ENCODE data around the gene THRB. TPM values are rescaled to one million over a fixed set of nuclear protein-coding genes. Genes with fewer than 3 reads are reported as not detected.

The THRB gene
- total RNA-seq, 3 donors from 2014 or later = not detected

GRCh38 chr3:24232784-24233183 is 261.9 kb downstream of the THRB start:
- DNase-seq = no peak
- ATAC-seq = no peak
- no peaks in the 10 kb centered on the region for H3K4me1 Mint-ChIP-seq (ENCODE audit: low read depth)
- no peaks in the 10 kb centered on the region for H3K36me3 Mint-ChIP-seq (ENCODE audit: insufficient read depth)
- peaks cover 1% of the 10 kb centered on the region for H3K27me3 Mint-ChIP-seq (ENCODE audit: low read depth)
- H3K4me3 Mint-ChIP-seq = no peak overlapping the region
- no peaks in the 10 kb centered on the region for H3K9me3 Mint-ChIP-seq

GRCh38 chr3:24229468-24230221 is 265.0 kb downstream of the THRB start:
- ATAC-seq (no peak), DNase-seq (no peak)
- H3K27me3 Mint-ChIP-seq (ENCODE audit: low read depth) = peaks cover 1% of the 10 kb centered on the region
- H3K9me3 Mint-ChIP-seq = no peaks in the 10 kb centered on the region
- H3K36me3 Mint-ChIP-seq (ENCODE audit: insufficient read depth) = no peaks in the 10 kb centered on the region
- no peak overlapping the region for H3K4me3 Mint-ChIP-seq
- no peaks in the 10 kb centered on the region for H3K4me1 Mint-ChIP-seq (ENCODE audit: low read depth)

GRCh38 chr3:24227635-24228034 is 267.0 kb downstream of the THRB start:
- no peaks in the 10 kb centered on the region for H3K9me3 Mint-ChIP-seq
- ATAC-seq (no peak), DNase-seq (no peak)
- H3K27me3 Mint-ChIP-seq (ENCODE audit: low read depth) = peaks cover 1% of the 10 kb centered on the region
- H3K36me3 Mint-ChIP-seq (ENCODE audit: insufficient read depth) = no peaks in the 10 kb centered on the region
- no peak overlapping the region for H3K4me3 Mint-ChIP-seq
- H3K4me1 Mint-ChIP-seq (ENCODE audit: low read depth) = no peaks in the 10 kb centered on the region

DNA sequence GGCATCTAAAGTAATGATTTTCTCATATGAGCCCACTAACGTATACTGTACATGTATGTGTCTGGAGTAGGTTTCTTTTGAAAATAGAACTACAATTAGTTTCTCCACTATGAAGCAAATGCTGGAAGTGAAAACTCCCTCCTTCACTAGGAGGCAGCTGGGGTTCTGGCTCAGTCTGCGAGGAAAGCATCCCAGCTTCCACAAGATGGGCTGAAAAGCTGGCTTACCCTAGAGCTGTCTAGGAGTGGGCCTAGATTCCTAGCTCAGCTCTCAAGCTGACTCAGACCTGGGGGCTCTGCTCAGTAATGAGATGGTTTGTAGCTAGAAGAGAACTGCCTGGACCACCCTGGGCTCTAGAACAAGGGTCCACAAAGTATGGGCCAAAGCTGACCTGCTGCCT is 268.3 kb downstream of the THRB start:
- Mint-ChIP-seq H3K9me3 (no peaks in the 10 kb centered on the region), H3K4me3 (no peak overlapping the region), H3K4me1 (ENCODE audit: low read depth) (no peaks in the 10 kb centered on the region), H3K27me3 (ENCODE audit: low read depth) (peaks cover 6% of the 10 kb centered on the region), H3K36me3 (ENCODE audit: insufficient read depth) (no peaks in the 10 kb centered on the region)
- DNase-seq (no peak), ATAC-seq (no peak)

- H3K9me3 Mint-ChIP-seq = no peaks in the 10 kb centered on the region
- no peak overlapping the region for H3K4me3 Mint-ChIP-seq
- no peak for ATAC-seq
- no peak for DNase-seq
- H3K36me3 Mint-ChIP-seq (ENCODE audit: insufficient read depth) = no peaks in the 10 kb centered on the region
- peaks cover 8% of the 10 kb centered on the region for H3K27me3 Mint-ChIP-seq (ENCODE audit: low read depth)
- no peaks in the 10 kb centered on the region for H3K4me1 Mint-ChIP-seq (ENCODE audit: low read depth)
Measured at GRCh38 chr3:24225385-24225950, 269.2 kb downstream of the THRB start.

GRCh38 chr3:24224666-24225384 is 269.8 kb downstream of the THRB start:
- Mint-ChIP-seq H3K4me1 (ENCODE audit: low read depth) (no peaks in the 10 kb centered on the region), H3K36me3 (ENCODE audit: insufficient read depth) (no peaks in the 10 kb centered on the region), H3K27me3 (ENCODE audit: low read depth) (peaks cover 8% of the 10 kb centered on the region), H3K9me3 (no peaks in the 10 kb centered on the region), H3K4me3 (no peak overlapping the region)
- ATAC-seq (no peak), DNase-seq (no peak)

DNA sequence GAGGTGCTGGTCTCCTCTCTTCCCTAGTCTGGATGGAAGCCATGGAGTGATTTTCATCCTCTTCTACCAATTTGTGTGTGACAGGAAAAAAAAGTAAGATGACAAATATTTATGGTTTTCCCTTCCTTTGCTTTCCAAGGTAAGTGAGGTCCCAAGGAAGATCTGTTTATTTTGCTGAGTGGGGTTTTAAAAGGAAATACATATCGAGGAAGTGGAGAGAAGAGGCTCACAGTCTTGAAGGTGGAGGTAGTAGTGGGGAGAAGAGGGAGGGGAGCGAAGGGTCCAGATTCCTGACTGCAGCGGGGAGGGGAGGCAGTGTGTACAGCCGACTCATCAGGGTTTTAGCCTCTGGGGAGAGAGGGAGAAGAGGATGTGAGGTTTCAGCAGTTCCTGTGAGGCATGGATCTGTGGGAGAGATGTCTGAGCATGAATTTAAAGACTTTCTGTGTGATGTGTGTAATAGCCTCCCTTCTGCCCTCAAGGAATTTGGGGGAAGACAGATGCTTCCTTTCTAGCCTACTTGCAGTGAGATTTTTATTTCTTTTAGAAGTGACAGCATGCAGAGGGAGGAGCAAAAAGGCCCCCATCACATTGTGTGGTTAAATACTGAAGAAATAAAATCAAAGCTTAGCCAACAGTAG is 272.4 kb downstream of the THRB start:
- Mint-ChIP-seq H3K9me3 (no peaks in the 10 kb centered on the region), H3K27me3 (ENCODE audit: low read depth) (peaks cover 8% of the 10 kb centered on the region), H3K36me3 (ENCODE audit: insufficient read depth) (no peaks in the 10 kb centered on the region), H3K4me3 (no peak overlapping the region), H3K4me1 (ENCODE audit: low read depth) (no peaks in the 10 kb centered on the region)
- DNase-seq (no peak), ATAC-seq (no peak)

DNA sequence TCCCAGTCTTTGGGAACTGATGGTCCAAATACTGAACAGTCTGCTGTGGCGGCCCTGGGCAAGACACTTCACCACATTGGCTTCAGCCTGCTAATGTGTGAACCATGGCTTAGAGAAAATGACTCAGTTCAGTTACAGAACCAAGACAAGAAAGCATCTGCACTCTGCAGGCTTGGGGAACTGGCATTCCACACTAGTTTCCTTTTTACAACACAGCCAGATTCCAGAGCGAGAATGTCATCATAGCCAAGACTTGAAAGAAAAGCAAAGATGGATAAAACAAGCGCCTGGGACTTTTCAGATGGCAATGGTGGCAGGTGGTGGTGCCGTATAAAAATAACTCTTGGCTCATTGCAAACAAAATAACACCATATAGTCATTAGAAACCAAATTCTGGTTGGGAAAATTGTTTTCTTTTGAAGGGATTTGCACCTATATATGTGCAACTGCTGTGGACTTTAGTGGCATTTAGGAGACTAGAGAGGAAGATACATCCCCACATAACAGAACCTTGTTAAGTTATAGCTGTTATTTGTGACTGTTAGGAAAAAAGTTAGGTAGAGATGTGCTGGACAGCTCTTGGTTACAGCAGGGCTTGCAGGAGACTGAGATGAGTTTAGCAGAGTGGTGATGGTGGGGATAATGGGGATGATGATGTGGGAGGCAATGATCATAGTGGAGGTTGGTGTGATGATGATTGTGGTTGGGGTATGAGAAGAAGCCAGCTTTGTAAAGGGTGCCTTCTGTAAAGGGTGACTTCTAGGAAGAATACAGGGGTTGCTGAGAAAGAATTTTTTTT is 273.6 kb downstream of the THRB start:
- ATAC-seq (no peak), DNase-seq (no peak)
- Mint-ChIP-seq H3K4me1 (ENCODE audit: low read depth) (no peaks in the 10 kb centered on the region), H3K4me3 (no peak overlapping the region), H3K36me3 (ENCODE audit: insufficient read depth) (no peaks in the 10 kb centered on the region), H3K9me3 (no peaks in the 10 kb centered on the region), H3K27me3 (ENCODE audit: low read depth) (peaks cover 8% of the 10 kb centered on the region)

DNA sequence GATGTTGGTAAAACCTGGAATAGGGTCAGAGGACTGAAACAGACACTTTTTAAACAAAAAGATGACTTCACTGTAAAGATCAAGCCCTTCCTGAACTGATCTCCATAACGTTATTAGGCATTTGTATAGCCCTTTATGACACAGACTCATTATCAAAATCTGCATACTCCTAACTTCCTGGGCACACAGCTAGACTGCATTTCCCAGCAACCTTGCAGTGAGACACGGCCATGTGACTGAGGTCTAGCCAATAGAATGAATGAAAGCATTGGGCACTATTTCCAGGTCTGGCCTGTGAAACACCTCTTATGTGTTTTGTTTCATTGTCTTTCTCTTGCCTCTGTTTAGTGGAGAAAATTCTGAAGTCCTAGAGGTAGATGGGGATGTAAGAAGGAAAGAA is 279.1 kb downstream of the THRB start:
- ATAC-seq (no peak), DNase-seq (no peak)
- no peak overlapping the region for H3K4me3 Mint-ChIP-seq
- H3K4me1 Mint-ChIP-seq (ENCODE audit: low read depth) = no peaks in the 10 kb centered on the region
- no peaks in the 10 kb centered on the region for H3K27me3 Mint-ChIP-seq (ENCODE audit: low read depth)
- H3K9me3 Mint-ChIP-seq = no peaks in the 10 kb centered on the region
- no peaks in the 10 kb centered on the region for H3K36me3 Mint-ChIP-seq (ENCODE audit: insufficient read depth)

DNA sequence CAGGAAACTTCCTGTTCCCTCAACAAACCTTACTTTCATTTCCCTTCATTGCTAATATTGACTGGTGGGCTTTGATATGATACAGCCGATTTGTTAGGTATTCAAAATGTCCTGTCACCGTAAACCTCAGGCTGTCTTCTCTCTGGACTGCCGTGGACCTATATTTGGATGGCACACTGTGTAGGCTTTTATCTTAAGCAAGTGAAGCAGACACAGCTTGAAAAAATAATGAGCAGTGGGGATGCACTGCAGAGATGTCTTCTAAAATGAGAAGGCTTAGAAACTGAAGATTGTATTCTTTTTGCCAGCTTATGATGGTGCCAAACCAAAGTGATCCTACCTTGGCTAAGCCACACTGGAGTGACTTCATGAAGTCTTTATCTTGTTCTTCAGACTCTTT is 283.3 kb downstream of the THRB start:
- Mint-ChIP-seq H3K36me3 (ENCODE audit: insufficient read depth) (no peaks in the 10 kb centered on the region), H3K27me3 (ENCODE audit: low read depth) (no peaks in the 10 kb centered on the region), H3K4me1 (ENCODE audit: low read depth) (no peaks in the 10 kb centered on the region), H3K9me3 (no peaks in the 10 kb centered on the region), H3K4me3 (no peak overlapping the region)
- DNase-seq (no peak), ATAC-seq (no peak)

DNA sequence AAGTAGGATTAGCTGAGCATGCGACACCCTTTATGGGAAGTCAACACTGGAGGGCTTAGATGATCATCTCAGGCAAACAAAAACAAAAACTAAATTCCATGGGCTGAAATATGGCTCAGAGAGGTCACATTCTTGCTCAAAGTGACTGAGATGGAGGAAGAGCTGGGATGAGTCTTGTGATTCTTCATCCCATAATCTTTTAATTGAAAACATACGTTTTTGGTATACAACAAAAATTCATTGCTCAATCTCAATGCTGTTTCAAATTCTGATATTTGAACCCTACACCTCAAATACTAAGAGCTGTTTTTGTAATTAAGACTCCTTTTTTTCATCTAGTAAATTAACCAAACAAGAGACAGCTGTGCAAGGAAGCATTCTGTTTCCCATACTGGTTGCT is 292.6 kb downstream of the THRB start:
- H3K9me3 Mint-ChIP-seq = no peaks in the 10 kb centered on the region
- H3K4me3 Mint-ChIP-seq = no peak overlapping the region
- H3K27me3 Mint-ChIP-seq (ENCODE audit: low read depth) = peaks cover 7% of the 10 kb centered on the region
- DNase-seq (no peak), ATAC-seq (no peak)
- no peaks in the 10 kb centered on the region for H3K4me1 Mint-ChIP-seq (ENCODE audit: low read depth)
- H3K36me3 Mint-ChIP-seq (ENCODE audit: insufficient read depth) = no peaks in the 10 kb centered on the region

GRCh38 chr3:24201301-24201700 is 293.3 kb downstream of the THRB start:
- H3K27me3 Mint-ChIP-seq (ENCODE audit: low read depth) = peaks cover 7% of the 10 kb centered on the region
- no peaks in the 10 kb centered on the region for H3K9me3 Mint-ChIP-seq
- no peak for DNase-seq
- H3K36me3 Mint-ChIP-seq (ENCODE audit: insufficient read depth) = no peaks in the 10 kb centered on the region
- no peaks in the 10 kb centered on the region for H3K4me1 Mint-ChIP-seq (ENCODE audit: low read depth)
- ATAC-seq = no peak
- no peak overlapping the region for H3K4me3 Mint-ChIP-seq

GRCh38 chr3:24199775-24200247 is 294.8 kb downstream of the THRB start:
- H3K9me3 Mint-ChIP-seq = no peaks in the 10 kb centered on the region
- no peaks in the 10 kb centered on the region for H3K4me1 Mint-ChIP-seq (ENCODE audit: low read depth)
- peaks cover 7% of the 10 kb centered on the region for H3K27me3 Mint-ChIP-seq (ENCODE audit: low read depth)
- H3K36me3 Mint-ChIP-seq (ENCODE audit: insufficient read depth) = no peaks in the 10 kb centered on the region
- ATAC-seq (no peak), DNase-seq (no peak)
- H3K4me3 Mint-ChIP-seq = no peak overlapping the region

DNA sequence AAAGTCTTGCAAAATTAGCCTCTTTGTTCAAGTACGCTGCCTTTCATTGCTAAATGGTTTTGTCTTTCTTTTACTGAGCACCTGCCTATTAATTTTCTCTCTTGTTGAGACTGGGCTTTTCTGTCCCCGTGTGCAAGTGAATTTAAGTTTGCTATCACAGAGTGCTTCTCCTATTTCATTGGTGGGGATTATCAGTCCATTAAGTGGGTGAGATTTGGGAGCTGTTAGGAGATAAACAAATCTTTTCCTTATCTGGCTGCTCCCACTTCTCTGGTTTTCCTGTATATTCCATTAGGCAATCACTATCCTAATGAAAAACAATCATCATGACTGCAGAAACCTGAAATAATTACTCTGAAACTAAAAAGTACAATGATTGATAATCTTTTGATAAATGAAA is 295.4 kb downstream of the THRB start:
- H3K4me1 Mint-ChIP-seq (ENCODE audit: low read depth) = no peaks in the 10 kb centered on the region
- H3K36me3 Mint-ChIP-seq (ENCODE audit: insufficient read depth) = no peaks in the 10 kb centered on the region
- peaks cover 7% of the 10 kb centered on the region for H3K27me3 Mint-ChIP-seq (ENCODE audit: low read depth)
- ATAC-seq (no peak), DNase-seq (no peak)
- no peak overlapping the region for H3K4me3 Mint-ChIP-seq
- H3K9me3 Mint-ChIP-seq = no peaks in the 10 kb centered on the region

All from activated T-cell treated with anti-CD3 and anti-CD28 coated beads, Interleukin-2, amount 50 U/mL, for 4 hours (primary cell).